ENCODE measurements around the gene NUP35. TPM values are rescaled to one million over a fixed set of nuclear protein-coding genes. Genes with fewer than 3 reads are reported as not detected.

NUP35 gene
- total and polyA plus RNA-seq, 2 of the 4 experiments (the other 2 are of a cell fraction), result 10.9 to 23.3 TPM

- H3K27me3 ChIP-seq (ENCODE audit: control insufficient read depth, insufficient read depth, low read length), result peaks cover 11% of the 10 kb centered on the region
- H2AK5ac ChIP-seq (ENCODE audit: low read depth, low read length), result no peak overlapping the region
- H2AFZ ChIP-seq (replicated peaks; ENCODE audit: low read length, poor library complexity), result peak overlapping the region; percentile 95
- DNase-seq, result no peak
- peak overlapping the region; percentile 85 for H3K4ac ChIP-seq (ENCODE audit: low read depth, low read length)
- TF ChIP-seq CHD1 (IDR thresholded peaks at IDR 0.05; ENCODE audit: low read depth, low read length), result no peak
- H3K9ac ChIP-seq (ENCODE audit: low read depth, low read length), result peak overlapping the region; percentile 69
- in situ Hi-C loops (cut with MboI; ENCODE audit: low sequenced_read_pairs), result no loop called here
- intact Hi-C loops (cut with micrococcal nuclease), result loop anchor here (2.0 kb wide), 1 partner anchor 39 kb away; the partner anchor contains the start of gene NCKAP1
- peak overlapping the region; percentile 94 for H3K4me2 ChIP-seq (ENCODE audit: low read depth, low read length)
- no peak overlapping the region for H2BK5ac ChIP-seq (ENCODE audit: low read depth, low read length, poor library complexity, severe bottlenecking)
- no peak overlapping the region for H2AK9ac ChIP-seq (replicated peaks; ENCODE audit: low read depth, low read length, poor library complexity)
- H3K4me3 ChIP-seq (ENCODE audit: insufficient read depth, low read depth, low read length), result peak overlapping the region; percentile 74
- H3K14ac ChIP-seq (replicated peaks; ENCODE audit: low read depth, low read length), result peak overlapping the region; percentile 93
- H3K9me3 ChIP-seq (ENCODE audit: control insufficient read depth, insufficient read depth, low read length), result no peaks in the 10 kb centered on the region
- H2BK120ac ChIP-seq (ENCODE audit: low read depth, low read length), result peak overlapping the region; percentile 47; the same call in 1 of the 2 replicates
- H3K4me1 ChIP-seq (ENCODE audit: control insufficient read depth, insufficient read depth, low read length), result no peaks in the 10 kb centered on the region
- H3K27ac ChIP-seq (ENCODE audit: insufficient read depth, low read length), result peak overlapping the region; percentile 2; the same call in 1 of the 2 replicates
- H3K56ac ChIP-seq (ENCODE audit: extremely low read depth, insufficient read depth, low read length), result peak overlapping the region; percentile 21; the same call in 1 of the 2 replicates
- POLR2A ChIA-PET (ENCODE audit: unreplicated experiment), result interaction anchor here (1.0 kb wide), 1 partner anchor 128 kb away, joined by 3 read pairs; no protein-coding TSS in a partner anchor
- no peak overlapping the region; the same call in 1 of the 3 replicates for H2BK15ac ChIP-seq (ENCODE audit: low read depth, low read length)
- H4K91ac ChIP-seq (ENCODE audit: insufficient read depth, low read depth, low read length), result 0 out of 2 replicates have a peak overlapping the region, but pooled peaks have one; percentile 54
- dilution Hi-C loops (cut with HindIII; ENCODE audit: low sequenced_read_pairs, unreplicated experiment), result no loop called here
- no CpG with 5 or more reads among the region's 8 CpGs for WGBS, 2 experiments (ENCODE audit: extremely low coverage in 2 of 2, insufficient read length in 1 of 2)
- H3K36me3 ChIP-seq (ENCODE audit: control insufficient read depth, insufficient read depth, low read length), result no peaks in the 10 kb centered on the region
- no peaks in the 10 kb centered on the region for H3K79me1 ChIP-seq (ENCODE audit: low read depth in 1 of 2, low read length in 2 of 2)
- no TSS peak for BruUV-seq (replicated peaks)
- ATAC-seq (ENCODE audit: low read depth), result no peak
- CTCF ChIA-PET, result interaction anchor here (0.8 to 1.8 kb wide), 2 partner anchors 9 to 11 kb away, joined by 3 to 8 read pairs; no protein-coding TSS in a partner anchor
- no peaks in the 10 kb centered on the region for H3K9me1 ChIP-seq (ENCODE audit: insufficient read depth, low read length)
- H3K23ac ChIP-seq (ENCODE audit: low read depth, low read length), result peak overlapping the region; percentile 66
- peak overlapping the region; percentile 66 for H4K5ac ChIP-seq (ENCODE audit: low read depth, low read length)
- H4K20me1 ChIP-seq (ENCODE audit: insufficient read depth, low read length), result no peaks in the 10 kb centered on the region
- no peak overlapping the region for H3K18ac ChIP-seq (ENCODE audit: low read depth, low read length)
- H4K8ac ChIP-seq (ENCODE audit: low read depth in 2 of 2, low read length in 2 of 2), result peak overlapping the region; percentile 86 to 96
- no peak overlapping the region for H2BK20ac ChIP-seq (ENCODE audit: low read depth, low read length)
These were observed 46.1 kb upstream of the NUP35 start for GRCh38 chr2:183078163-183078463.
